ENCODE results near the gene MRPL51. TPM values are rescaled to one million over a fixed set of nuclear protein-coding genes. Genes with fewer than 3 reads are reported as not detected.

Gene MRPL51
- total and polyA plus RNA-seq, 2 experiments from 2014 or later, result 93.9 to 463 TPM

- peaks cover 84% of the 10 kb centered on the region for H3K36me3 Mint-ChIP-seq (ENCODE audit: low read depth)
- Histone ChIP-seq H4K20me1 (replicated peaks; ENCODE audit: insufficient read depth) (peaks cover 15% of the 10 kb centered on the region), H3K9me2 (ENCODE audit: insufficient read depth) (no peaks in the 10 kb centered on the region), H2AFZ (no peak overlapping the region), H3K4me3 (peak overlapping the region; percentile 96), H3K27me3 (ENCODE audit: insufficient read depth) (no peaks in the 10 kb centered on the region), H3K36me3 (ENCODE audit: insufficient read depth) (peaks cover 54% of the 10 kb centered on the region), H3K4me2 (peak overlapping the region; percentile 96), H3K4me1 (ENCODE audit: insufficient read depth) (peaks cover 34% of the 10 kb centered on the region), H3K79me2 (replicated peaks; ENCODE audit: insufficient read depth) (peaks cover 35% of the 10 kb centered on the region), H3F3A (replicated peaks; ENCODE audit: low read depth) (peaks cover 71% of the 10 kb centered on the region), H3K27ac (ENCODE audit: low read depth) (peak overlapping the region; percentile 98)
- peaks cover 45% of the 10 kb centered on the region for H3K27me3 Mint-ChIP-seq (ENCODE audit: insufficient read depth, low read depth, poor library complexity)
- DNase-seq (ENCODE audit: low spot score), result peak; percentile 78
- peaks cover 35% of the 10 kb centered on the region for H3K4me1 Mint-ChIP-seq
- H3K27ac Mint-ChIP-seq, result peak overlapping the region; percentile 100
- H3K9me3 Mint-ChIP-seq, result peaks cover 13% of the 10 kb centered on the region; the same call in 2 of the 3 replicates
- H3K4me3 Mint-ChIP-seq, result peak overlapping the region; percentile 93
- peak; percentile 4 for ATAC-seq
- TF ChIP-seq POLR2AphosphoS5 (IDR thresholded peaks at IDR 0.05; ENCODE audit: low read depth), result peak; percentile 27
- no peak for TF ChIP-seq ZNF114 (CRISPR knock-in tag; IDR thresholded peaks at IDR 0.05)
These were observed 39.2 kb upstream of the MRPL51 start for GRCh38 chr12:6532051-6532926.

- Histone ChIP-seq H3K4me1 (ENCODE audit: insufficient read depth) (peaks cover 25% of the 10 kb centered on the region), H3K27ac (ENCODE audit: low read depth) (peak overlapping the region; percentile 98; the same call in 1 of the 2 replicates), H3K4me3 (no peak overlapping the region), H2AFZ (no peak overlapping the region), H3F3A (replicated peaks; ENCODE audit: low read depth) (peaks cover 59% of the 10 kb centered on the region), H3K9me2 (ENCODE audit: insufficient read depth) (no peaks in the 10 kb centered on the region), H3K79me2 (replicated peaks; ENCODE audit: insufficient read depth) (peaks cover 24% of the 10 kb centered on the region), H3K4me2 (no peak overlapping the region), H3K27me3 (ENCODE audit: insufficient read depth) (no peaks in the 10 kb centered on the region), H4K20me1 (replicated peaks; ENCODE audit: insufficient read depth) (peaks cover 6% of the 10 kb centered on the region), H3K36me3 (ENCODE audit: insufficient read depth) (peaks cover 55% of the 10 kb centered on the region)
- peak overlapping the region; percentile 20; the same call in 1 of the 3 replicates for H3K4me3 Mint-ChIP-seq
- peaks cover 30% of the 10 kb centered on the region for H3K27me3 Mint-ChIP-seq (ENCODE audit: insufficient read depth, low read depth, poor library complexity)
- peaks cover 26% of the 10 kb centered on the region for H3K4me1 Mint-ChIP-seq
- peaks cover 84% of the 10 kb centered on the region for H3K36me3 Mint-ChIP-seq (ENCODE audit: low read depth)
- DNase-seq (ENCODE audit: low spot score) (no peak), ATAC-seq (no peak)
- TF ChIP-seq POLR2AphosphoS5 (IDR thresholded peaks at IDR 0.05; ENCODE audit: low read depth) (no peak), NANOG (IDR thresholded peaks at IDR 0.05; ENCODE audit: borderline replicate concordance) (no peak), EZH2 (IDR thresholded peaks at IDR 0.05; ENCODE audit: low read depth, unreplicated experiment) (no peak), EZH2phosphoT487 (IDR thresholded peaks at IDR 0.05; ENCODE audit: unreplicated experiment) (no peak), STAT1 (IDR thresholded peaks at IDR 0.05; ENCODE audit: unreplicated experiment) (no peak), REST (IDR thresholded peaks at IDR 0.05; ENCODE audit: unreplicated experiment) (no peak)
- peak overlapping the region; percentile 88 for H3K27ac Mint-ChIP-seq
- H3K9me3 Mint-ChIP-seq, result peaks cover 5% of the 10 kb centered on the region; the same call in 2 of the 3 replicates
These were observed 37.7 kb upstream of the MRPL51 start for GRCh38 chr12:6530576-6531260.
